GM06990 (cell line): ENCODE data around the gene POC1B.
A peak's percentile ranks its signal among the peaks of the same experiment; 100 is the strongest.

Experiments used
- DNase-seq: peaks from one replicate; pipeline ENCODE4 v3.0.0-alpha.2; 2011; ENCODE audit not compliant: insufficient read length; ENCODE audit errors: extremely low read depth
- H3K27me3 ChIP-seq: replicated peaks from 2 replicates; pipeline ENCODE4 v1.6.0; 2011; ENCODE audit warnings: low read length; ENCODE audit not compliant: control insufficient read depth, insufficient read depth
- H3K36me3 ChIP-seq: 2 replicates; pipeline ENCODE4 v1.5.1; 2011; ENCODE audit warnings: low read length; ENCODE audit not compliant: control insufficient read depth, insufficient read depth
- H3K4me3 ChIP-seq: replicated peaks from 2 replicates; pipeline ENCODE4 v1.5.1; 2011; ENCODE audit warnings: low read depth, mild to moderate bottlenecking, control low read depth, low read length
- TF ChIP-seq, protein P1 (sequence below): IDR thresholded peaks from 2 replicates; pipeline ENCODE4 v1.5.1; 2011; ENCODE audit warnings: low read length, control low read depth, mild to moderate bottlenecking, inconsistent platforms; ENCODE audit not compliant: insufficient read depth, poor library complexity, severe bottlenecking

POC1B gene

DNA sequence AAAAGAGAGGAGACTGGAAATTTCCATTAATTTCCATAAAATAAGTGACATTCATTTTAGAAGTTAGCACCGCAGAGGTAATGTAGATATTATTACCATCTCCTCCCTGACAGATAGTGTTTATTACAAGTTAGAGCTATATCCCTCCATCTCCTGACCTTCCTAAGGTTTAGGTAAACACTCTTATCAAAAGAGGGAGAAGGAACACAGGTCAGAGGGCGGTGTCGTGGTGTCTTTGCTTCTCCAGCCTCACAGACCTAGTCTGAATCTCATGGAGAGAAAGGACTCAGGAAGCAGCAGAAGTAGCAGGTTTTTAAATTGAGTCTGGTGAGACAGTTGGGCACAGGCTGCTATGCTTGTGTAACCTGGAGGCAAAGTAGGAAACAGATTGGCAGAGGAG is 11.5 kb upstream of the POC1B start:
- Histone ChIP-seq H3K36me3 (no peaks in the 10 kb centered on the region), H3K4me3 (no peak overlapping the region), H3K27me3 (no peaks in the 10 kb centered on the region)
- TF ChIP-seq, protein P1, sequence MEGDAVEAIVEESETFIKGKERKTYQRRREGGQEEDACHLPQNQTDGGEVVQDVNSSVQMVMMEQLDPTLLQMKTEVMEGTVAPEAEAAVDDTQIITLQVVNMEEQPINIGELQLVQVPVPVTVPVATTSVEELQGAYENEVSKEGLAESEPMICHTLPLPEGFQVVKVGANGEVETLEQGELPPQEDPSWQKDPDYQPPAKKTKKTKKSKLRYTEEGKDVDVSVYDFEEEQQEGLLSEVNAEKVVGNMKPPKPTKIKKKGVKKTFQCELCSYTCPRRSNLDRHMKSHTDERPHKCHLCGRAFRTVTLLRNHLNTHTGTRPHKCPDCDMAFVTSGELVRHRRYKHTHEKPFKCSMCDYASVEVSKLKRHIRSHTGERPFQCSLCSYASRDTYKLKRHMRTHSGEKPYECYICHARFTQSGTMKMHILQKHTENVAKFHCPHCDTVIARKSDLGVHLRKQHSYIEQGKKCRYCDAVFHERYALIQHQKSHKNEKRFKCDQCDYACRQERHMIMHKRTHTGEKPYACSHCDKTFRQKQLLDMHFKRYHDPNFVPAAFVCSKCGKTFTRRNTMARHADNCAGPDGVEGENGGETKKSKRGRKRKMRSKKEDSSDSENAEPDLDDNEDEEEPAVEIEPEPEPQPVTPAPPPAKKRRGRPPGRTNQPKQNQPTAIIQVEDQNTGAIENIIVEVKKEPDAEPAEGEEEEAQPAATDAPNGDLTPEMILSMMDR, result no peak
- DNase-seq, result no peak

DNA sequence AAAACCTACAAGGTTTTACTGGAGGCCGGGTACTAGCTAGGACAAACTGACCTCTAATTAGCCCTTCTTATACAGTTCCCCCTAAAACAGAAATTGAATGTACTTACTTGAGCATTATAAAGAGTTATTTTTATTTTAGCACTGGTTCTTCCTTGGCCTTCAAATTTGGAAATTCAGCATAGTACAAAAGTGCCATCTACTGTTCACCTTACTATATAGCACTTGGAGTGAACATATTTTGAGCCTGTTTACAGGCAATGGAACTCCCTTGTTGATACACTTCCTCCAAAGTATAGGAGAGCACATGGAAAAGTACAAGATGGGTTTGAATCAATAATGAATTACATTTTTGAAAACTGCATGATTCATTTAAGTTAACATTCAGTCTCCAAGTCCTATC is 3.9 kb upstream of the POC1B start:
- DNase-seq, result no peak
- TF ChIP-seq, protein P1, result peak; percentile 68
- Histone ChIP-seq H3K36me3 (no peaks in the 10 kb centered on the region), H3K27me3 (no peaks in the 10 kb centered on the region), H3K4me3 (no peak overlapping the region)

DNA sequence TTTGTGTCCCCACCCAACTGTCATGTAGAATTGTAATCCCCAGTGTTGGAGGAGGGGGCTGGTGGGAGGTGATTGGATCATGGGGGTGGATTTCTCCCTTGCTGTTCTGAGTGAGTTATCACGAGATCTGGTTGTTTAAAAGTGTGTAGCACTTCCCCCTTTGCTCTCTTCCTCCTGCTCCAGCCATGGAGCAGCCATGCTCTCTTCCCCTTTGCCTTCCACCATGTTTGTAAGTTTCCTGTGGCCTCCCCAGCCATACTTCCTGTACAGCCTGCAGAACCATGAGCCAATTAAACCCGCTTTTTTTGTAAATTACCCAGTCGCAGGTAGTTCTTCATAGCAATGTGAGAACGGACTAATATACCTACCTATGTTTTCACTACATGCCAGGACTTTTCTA is 2.6 kb upstream of the POC1B start:
- no peaks in the 10 kb centered on the region for H3K36me3 ChIP-seq
- DNase-seq, result no peak
- H3K27me3 ChIP-seq, result no peaks in the 10 kb centered on the region
- H3K4me3 ChIP-seq, result no peak overlapping the region
- TF ChIP-seq, protein P1, result no peak

DNA sequence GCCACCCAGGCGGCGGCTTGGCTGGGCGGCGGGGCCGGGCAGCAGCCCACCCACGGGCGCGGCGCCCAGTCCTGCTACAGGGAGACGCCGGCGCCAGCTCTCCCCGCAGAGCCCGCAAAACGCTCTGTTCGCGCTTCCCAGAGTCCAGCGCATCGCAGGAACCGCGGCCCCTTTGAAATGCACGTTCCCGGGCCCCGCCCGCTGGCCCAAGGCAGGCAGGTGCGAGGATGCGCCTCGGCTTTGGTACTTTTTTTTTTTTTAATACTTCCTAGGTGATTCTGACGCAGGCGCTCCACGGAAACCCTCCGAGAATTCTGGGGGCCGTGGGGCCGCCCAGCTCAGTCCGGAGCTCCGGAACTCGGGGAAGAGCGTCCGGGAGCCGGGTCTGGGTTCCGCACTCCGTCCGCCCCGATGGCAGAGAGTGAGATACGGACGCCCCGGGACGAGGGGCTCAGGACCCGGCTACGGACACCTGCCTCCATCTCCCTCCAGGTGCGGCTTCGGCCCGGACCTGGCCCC is 483 bp downstream of the POC1B start:
- DNase-seq, result no peak

DNA sequence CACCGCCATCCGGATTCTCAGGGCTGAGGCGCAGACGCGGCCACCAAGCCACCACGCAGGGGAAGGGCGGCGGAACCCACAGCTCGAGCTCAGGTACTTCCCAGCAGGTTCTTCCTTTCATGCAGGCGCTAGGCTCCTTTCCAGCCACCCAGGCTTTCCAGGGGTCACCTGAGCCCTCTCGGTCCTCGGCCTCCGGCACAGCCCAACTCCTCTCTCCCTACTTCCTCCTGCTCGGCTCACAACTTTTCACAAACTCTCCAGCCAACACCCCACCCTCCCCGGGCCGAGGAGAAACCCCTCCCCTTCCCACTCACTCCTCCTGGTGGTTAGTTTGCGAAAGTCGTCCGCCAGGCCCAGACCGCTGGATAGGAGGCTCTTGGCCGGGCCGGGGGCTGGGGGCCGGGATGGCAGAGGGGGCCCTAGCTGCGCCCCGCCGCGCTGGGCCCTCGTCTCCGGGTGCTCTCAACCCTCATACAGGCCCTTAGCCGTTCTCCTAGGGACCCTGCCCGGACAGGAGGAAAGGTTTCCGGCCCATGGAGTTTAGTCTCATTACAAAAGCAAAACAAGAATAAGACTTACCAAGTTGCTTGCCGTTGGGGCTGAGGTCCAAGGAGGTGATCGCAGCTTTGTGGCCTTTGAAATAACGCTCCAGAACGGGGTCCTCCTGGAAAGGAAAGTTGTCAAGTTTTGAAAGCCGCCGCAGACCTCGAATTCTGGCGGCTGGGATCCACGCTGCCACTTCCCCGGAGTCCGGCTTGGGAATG is 1.1 kb downstream of the POC1B start, which contains the start of gene GALNT4:
GALNT4 (minus strand) TSS at position 256 of the 764 bp plus-strand sequence; CDS start at position 9, 247 bp downstream.
- peak within 1 kb of the TSS; percentile 89 for H3K4me3 ChIP-seq
- TF ChIP-seq, protein P1, result peak; percentile 79
- DNase-seq, result peak; percentile 85

More for the DNA sequence above, 483 bp downstream of the POC1B start:
- TF ChIP-seq, protein P1, result no peak
- Histone ChIP-seq H3K36me3 (no peaks in the 10 kb centered on the region), H3K4me3 (peak overlapping the region; percentile 89), H3K27me3 (no peaks in the 10 kb centered on the region)

More for the DNA sequence above, 1.1 kb downstream of the POC1B start, which contains the start of gene GALNT4:
- Histone ChIP-seq H3K27me3 (no peaks in the 10 kb centered on the region), H3K36me3 (no peaks in the 10 kb centered on the region)
